Body of pancreas (tissue), 4 donors: ENCODE data around the gene ASPRV1. TPM values are rescaled to one million over a fixed set of nuclear protein-coding genes. Genes with fewer than 3 reads are reported as not detected.

Experiments
- ATAC-seq: fragments of 150-250 bp; one replicate; pipeline ENCODE4 v1.9.1; 2016
- DNase-seq, 4 donors: peaks; one replicate each; pipeline ENCODE4 v3.0.0-alpha.2; 2019
- H3K27ac ChIP-seq, 4 donors: fragments of 200-600 bp; sonication (generic); 1 replicate in 3 of 4; 2 replicates in 1 of 4; pipeline versions ENCODE4 v1.5.1 to v1.6.1; 2016 to 2019; ENCODE audit warnings: mild to moderate bottlenecking in 1 of 4, mixed read lengths in 1 of 4, moderate library complexity in 1 of 4
- H3K27me3 ChIP-seq, 2 donors: fragments of 200-600 bp; sonication (generic); one replicate each; pipeline ENCODE4 v1.6.0; 2016; ENCODE audit warnings: mild to moderate bottlenecking in 1 of 2
- H3K36me3 ChIP-seq, 2 donors: fragments of 200-600 bp; sonication (generic); replicated peaks in 1 of 2; 2 replicates each; pipeline ENCODE4 v1.5.1; 2016; ENCODE audit warnings: low read depth in 2 of 2; ENCODE audit not compliant: insufficient read depth in 1 of 2
- H3K4me1 ChIP-seq: fragments of 200-600 bp; sonication (generic); one replicate; pipeline ENCODE4 v1.6.0; 2016
- H3K4me3 ChIP-seq, 2 donors: fragments of 200-600 bp; sonication (generic); 1 replicate in 1 of 2; 2 replicates in 1 of 2; pipeline ENCODE4 v1.5.1; 2016 to 2019
- H3K9me3 ChIP-seq, 3 donors: fragments of 200-600 bp; sonication (generic); 1 replicate in 2 of 3; 2 replicates in 1 of 3; pipeline ENCODE4 v1.5.1; 2016
- POLR2A ChIP-seq, 3 donors: fragments of 450-650 bp; IDR thresholded peaks; one replicate each; pipeline ENCODE4 v1.6.1; 2016; ENCODE audit warnings: antibody characterized with exemption in 3 of 3, mild to moderate bottlenecking in 2 of 3
- WGBS, 2 donors: methylation state at CpG; one replicate each; pipeline ENCODE4 v1.1.5; 2017; 5-methylcytosine and 5-hydroxymethylcytosine counted together
- intact Hi-C: fragments of 100-400 bp; cut with DNase I; formaldehyde crosslinking; loops from one replicate; pipeline ENCODE4 v1.15.1; 2023
- total RNA-seq, 2 donors: library from RNA; depleted of rRNA; stranded (reverse); fragments of >200 nt; gene quantifications; one replicate each; pipeline ENCODE4 v1.1.0, GENCODE V29; 2016
- TF ChIP-seq, protein P1 (sequence below), 7 experiments: fragments of 450-650 bp in 4 of 7; fragments of 200-600 bp in 3 of 7; sonication (generic) in 3 of 7; IDR thresholded peaks; one replicate each; pipeline ENCODE4 v1.5.1; 2016 to 2019; ENCODE audit warnings: antibody characterized with exemption in 7 of 7

ASPRV1 gene
- total RNA-seq, 2 donors from 2014 or later, result 0.33 TPM; not detected in 1

GRCh38 chr2:69933254-69933828, 28.1 kb downstream of the ASPRV1 start:
- Histone ChIP-seq H3K4me3 (no peak overlapping the region), H3K36me3 (peaks cover 0 to 16% of the 10 kb centered on the region in 2 donors), H3K27ac (peak overlapping the region in 1 of 4 donors; percentile 5), H3K27me3 (no peaks in the 10 kb centered on the region), H3K4me1 (peaks cover 5% of the 10 kb centered on the region), H3K9me3 (no peaks in the 10 kb centered on the region)
- no peak for DNase-seq
- no peak for ATAC-seq
- intact Hi-C loops, result loop anchor here (10.0 kb wide), 1 partner anchor 111 kb away; no protein-coding TSS in a partner anchor
- TF ChIP-seq, protein P1, sequence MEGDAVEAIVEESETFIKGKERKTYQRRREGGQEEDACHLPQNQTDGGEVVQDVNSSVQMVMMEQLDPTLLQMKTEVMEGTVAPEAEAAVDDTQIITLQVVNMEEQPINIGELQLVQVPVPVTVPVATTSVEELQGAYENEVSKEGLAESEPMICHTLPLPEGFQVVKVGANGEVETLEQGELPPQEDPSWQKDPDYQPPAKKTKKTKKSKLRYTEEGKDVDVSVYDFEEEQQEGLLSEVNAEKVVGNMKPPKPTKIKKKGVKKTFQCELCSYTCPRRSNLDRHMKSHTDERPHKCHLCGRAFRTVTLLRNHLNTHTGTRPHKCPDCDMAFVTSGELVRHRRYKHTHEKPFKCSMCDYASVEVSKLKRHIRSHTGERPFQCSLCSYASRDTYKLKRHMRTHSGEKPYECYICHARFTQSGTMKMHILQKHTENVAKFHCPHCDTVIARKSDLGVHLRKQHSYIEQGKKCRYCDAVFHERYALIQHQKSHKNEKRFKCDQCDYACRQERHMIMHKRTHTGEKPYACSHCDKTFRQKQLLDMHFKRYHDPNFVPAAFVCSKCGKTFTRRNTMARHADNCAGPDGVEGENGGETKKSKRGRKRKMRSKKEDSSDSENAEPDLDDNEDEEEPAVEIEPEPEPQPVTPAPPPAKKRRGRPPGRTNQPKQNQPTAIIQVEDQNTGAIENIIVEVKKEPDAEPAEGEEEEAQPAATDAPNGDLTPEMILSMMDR (IDR thresholded peaks at IDR 0.05), result no peak
- TF ChIP-seq POLR2A (IDR thresholded peaks at IDR 0.05), result no peak

- TF ChIP-seq, protein P1 (IDR thresholded peaks at IDR 0.05), result no peak
- TF ChIP-seq POLR2A (IDR thresholded peaks at IDR 0.05), result no peak
- intact Hi-C loops, result loop anchor here (10.0 kb wide), 1 partner anchor 112 kb away; no protein-coding TSS in a partner anchor
- ATAC-seq (no peak), DNase-seq (no peak)
- H3K9me3 ChIP-seq, result no peaks in the 10 kb centered on the region
- H3K4me3 ChIP-seq, result no peak overlapping the region
- peaks cover 0 to 12% of the 10 kb centered on the region in 2 donors for H3K36me3 ChIP-seq
- peaks cover 5% of the 10 kb centered on the region for H3K4me1 ChIP-seq
- 84 to 88% methylated on average over 1 of the region's 1 CpG for WGBS, 2 donors
- H3K27ac ChIP-seq, result no peak overlapping the region
- H3K27me3 ChIP-seq, result no peaks in the 10 kb centered on the region
Measured at GRCh38 chr2:69932596-69932922, 28.9 kb downstream of the ASPRV1 start.

- ATAC-seq, result no peak
- TF ChIP-seq, protein P1 (IDR thresholded peaks at IDR 0.05), result no peak
- TF ChIP-seq POLR2A (IDR thresholded peaks at IDR 0.05), result no peak
- peaks cover 0 to 12% of the 10 kb centered on the region in 2 donors for H3K36me3 ChIP-seq
- H3K27ac ChIP-seq, result no peak overlapping the region
- intact Hi-C loops, result loop anchor here (10.0 kb wide), 1 partner anchor 113 kb away; no protein-coding TSS in a partner anchor
- 88 to 95% methylated on average over 7 of the region's 7 CpGs for WGBS, 2 donors
- H3K9me3 ChIP-seq, result no peaks in the 10 kb centered on the region
- H3K4me3 ChIP-seq, result no peak overlapping the region
- H3K4me1 ChIP-seq, result peaks cover 5% of the 10 kb centered on the region
- no peak for DNase-seq
- H3K27me3 ChIP-seq, result no peaks in the 10 kb centered on the region
Measured at GRCh38 chr2:69931832-69932595, 29.4 kb downstream of the ASPRV1 start.

- Histone ChIP-seq H3K27me3 (no peaks in the 10 kb centered on the region), H3K36me3 (peaks cover 0 to 5% of the 10 kb centered on the region in 2 donors), H3K4me3 (no peak overlapping the region), H3K9me3 (no peaks in the 10 kb centered on the region), H3K4me1 (no peaks in the 10 kb centered on the region), H3K27ac (no peak overlapping the region)
- WGBS, 2 donors, result 45 to 95% methylated on average over 3 of the region's 3 CpGs
- intact Hi-C loops, result loop anchor here (10.0 kb wide), 1 partner anchor 138 kb away; no protein-coding TSS in a partner anchor
- TF ChIP-seq POLR2A (IDR thresholded peaks at IDR 0.05), result no peak
- TF ChIP-seq, protein P1 (IDR thresholded peaks at IDR 0.05), result no peak
- DNase-seq (no peak), ATAC-seq (no peak)
Measured at GRCh38 chr2:69926849-69927515, 34.4 kb downstream of the ASPRV1 start.
